NK-92 treated with Interleukin-12 subunit alpha and Interleukin-12 subunit beta, amount 100 ng/mL, for 24 hours (cell line): ENCODE measurements around the gene ZNF565.
"Not testable (repeated sequence)": the region's sequence is repeated elsewhere in the genome, so short reads cannot be mapped to it uniquely, and the experiment has no call there.

Experiments used
- DNase-seq: peaks from one replicate; lab custom pipeline; 2025; lab: John Stamatoyannopoulos, UW

The ZNF565 gene

GRCh38 chr19:36149673-36150406 lies 64.6 kb downstream of the ZNF565 start:
- DNase-seq, result no peak

GRCh38 chr19:36144624-36145023 lies 69.8 kb downstream of the ZNF565 start:
- no peak for DNase-seq

- DNase-seq, result no peak
These were observed 72.0 kb downstream of the ZNF565 start for GRCh38 chr19:36142496-36142895.

- no peak for DNase-seq
These were observed 72.4 kb downstream of the ZNF565 start for GRCh38 chr19:36142046-36142445.

GRCh38 chr19:36141039-36141927 lies 73.2 kb downstream of the ZNF565 start:
- peak; percentile 79 for DNase-seq

GRCh38 chr19:36140304-36141038 lies 74.0 kb downstream of the ZNF565 start:
- peak; percentile 63 for DNase-seq

- peak; percentile 93 for DNase-seq
These were observed 74.8 kb downstream of the ZNF565 start, which contains the start of gene CAPNS1 for GRCh38 chr19:36139473-36140303. Gene CAPNS1 (plus strand): TSS chr19:36140066. CDS start chr19:36141012, 946 bp downstream.

- no peak for DNase-seq
These were observed 75.4 kb downstream of the ZNF565 start for GRCh38 chr19:36139120-36139472.

GRCh38 chr19:36136964-36137686 lies 77.3 kb downstream of the ZNF565 start:
- no peak for DNase-seq

- DNase-seq, result not testable (repeated sequence)
These were observed 79.6 kb downstream of the ZNF565 start for GRCh38 chr19:36134867-36135266.
